ENCODE measurements around the gene KLC4.
"Not testable (repeated sequence)": the region's sequence is repeated elsewhere in the genome, so short reads cannot be mapped to it uniquely, and the experiment has no call there.

The KLC4 gene

GRCh38 chr6:43093436-43094289, 34.2 kb downstream of the KLC4 start:
- DNase-seq (ENCODE audit: low read depth): no peak

GRCh38 chr6:43095939-43096338, 36.5 kb downstream of the KLC4 start:
- no peak for DNase-seq (ENCODE audit: low read depth)

GRCh38 chr6:43096451-43097097, 37.1 kb downstream of the KLC4 start:
- DNase-seq (ENCODE audit: low read depth): no peak

GRCh38 chr6:43097098-43097489, 37.7 kb downstream of the KLC4 start:
- DNase-seq (ENCODE audit: low read depth): no peak

GRCh38 chr6:43097502-43097901, 38.1 kb downstream of the KLC4 start:
- DNase-seq (ENCODE audit: low read depth): no peak

- DNase-seq (ENCODE audit: low read depth): no peak
These were observed 42.1 kb downstream of the KLC4 start for GRCh38 chr6:43101497-43101896.

GRCh38 chr6:43103253-43103876, 43.9 kb downstream of the KLC4 start:
- no peak for DNase-seq (ENCODE audit: low read depth)

GRCh38 chr6:43105538-43106222, 46.2 kb downstream of the KLC4 start:
- DNase-seq (ENCODE audit: low read depth): no peak

- no peak for DNase-seq (ENCODE audit: low read depth)
These were observed 48.1 kb downstream of the KLC4 start for GRCh38 chr6:43107344-43108062.

GRCh38 chr6:43113431-43114260, 54.2 kb downstream of the KLC4 start:
- no peak for DNase-seq (ENCODE audit: low read depth)

GRCh38 chr6:43115365-43115764, 55.9 kb downstream of the KLC4 start:
- DNase-seq (ENCODE audit: low read depth): no peak

- not testable (repeated sequence) for DNase-seq (ENCODE audit: low read depth)
These were observed 58.0 kb downstream of the KLC4 start for GRCh38 chr6:43117466-43117865.

- no peak for DNase-seq (ENCODE audit: low read depth)
These were observed 60.1 kb downstream of the KLC4 start for GRCh38 chr6:43119482-43119881.

- no peak for DNase-seq (ENCODE audit: low read depth)
These were observed 60.8 kb downstream of the KLC4 start for GRCh38 chr6:43120101-43120763.

- no peak for DNase-seq (ENCODE audit: low read depth)
These were observed 61.8 kb downstream of the KLC4 start for GRCh38 chr6:43120944-43121913.

GRCh38 chr6:43122146-43122545, 62.7 kb downstream of the KLC4 start:
- no peak for DNase-seq (ENCODE audit: low read depth)

- DNase-seq (ENCODE audit: low read depth): no peak
These were observed 64.3 kb downstream of the KLC4 start for GRCh38 chr6:43123461-43124314.

GRCh38 chr6:43124481-43124880, 65.0 kb downstream of the KLC4 start:
- no peak for DNase-seq (ENCODE audit: low read depth)

Data from stimulated activated CD8-positive, alpha-beta memory T cell treated with anti-CD3 and anti-CD28 coated beads, Interleukin-12 subunit alpha, Interleukin-12 subunit beta, amount 100 ng/mL, for 1 hour (primary cell).